ENCODE measurements around the gene TNFAIP8L2.
"Not testable (repeated sequence)": the region's sequence is repeated elsewhere in the genome, so short reads cannot be mapped to it uniquely, and the experiment has no call there.

TNFAIP8L2 gene

DNA sequence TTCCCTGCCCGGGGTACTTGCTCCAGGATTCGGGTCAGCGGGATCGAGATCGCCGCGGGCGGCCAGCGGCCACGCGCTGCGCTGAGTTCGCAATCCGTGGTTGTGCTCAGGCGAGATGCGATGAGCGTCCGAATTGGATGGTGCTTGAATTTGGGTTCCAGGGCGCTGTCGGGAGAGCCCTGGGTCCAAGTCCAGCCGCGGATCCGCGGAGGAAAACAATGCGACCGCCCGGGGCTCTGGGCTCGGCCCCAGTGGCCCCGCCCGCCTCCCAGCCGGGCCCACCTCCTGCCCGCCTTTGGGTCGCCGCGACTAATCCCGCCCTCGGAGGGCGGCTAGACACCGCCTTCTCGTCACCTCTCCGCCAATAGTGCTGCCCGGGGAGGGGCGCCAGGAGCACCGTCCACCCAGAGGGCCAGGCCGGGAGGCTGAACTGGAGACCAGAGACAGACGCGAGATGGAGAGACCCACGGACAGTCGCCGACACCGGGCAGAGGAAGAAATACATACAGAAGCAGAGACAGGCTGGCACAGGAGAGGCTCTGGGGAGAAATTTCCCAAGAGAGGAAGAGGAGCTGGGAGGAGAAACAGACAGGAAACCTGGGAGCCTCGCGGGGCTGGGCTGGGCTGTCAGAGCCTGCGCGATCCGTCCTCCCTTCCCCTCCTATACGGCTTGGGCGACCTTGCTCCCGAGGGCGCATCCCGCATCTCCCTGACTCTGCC is 9.9 kb upstream of the TNFAIP8L2 start, which contains the start of gene SEMA6C:
Gene SEMA6C, minus strand, starts transcription at position 220 of the 720 bp plus-strand sequence. CDS start 4,010 bp downstream, outside the sequence.
- DNase-seq: peak; percentile 98

- DNase-seq: no peak
These were observed 9.3 kb upstream of the TNFAIP8L2 start for GRCh38 chr1:151147132-151147503.

GRCh38 chr1:151147665-151148064 is 8.8 kb upstream of the TNFAIP8L2 start:
- no peak for DNase-seq

DNA sequence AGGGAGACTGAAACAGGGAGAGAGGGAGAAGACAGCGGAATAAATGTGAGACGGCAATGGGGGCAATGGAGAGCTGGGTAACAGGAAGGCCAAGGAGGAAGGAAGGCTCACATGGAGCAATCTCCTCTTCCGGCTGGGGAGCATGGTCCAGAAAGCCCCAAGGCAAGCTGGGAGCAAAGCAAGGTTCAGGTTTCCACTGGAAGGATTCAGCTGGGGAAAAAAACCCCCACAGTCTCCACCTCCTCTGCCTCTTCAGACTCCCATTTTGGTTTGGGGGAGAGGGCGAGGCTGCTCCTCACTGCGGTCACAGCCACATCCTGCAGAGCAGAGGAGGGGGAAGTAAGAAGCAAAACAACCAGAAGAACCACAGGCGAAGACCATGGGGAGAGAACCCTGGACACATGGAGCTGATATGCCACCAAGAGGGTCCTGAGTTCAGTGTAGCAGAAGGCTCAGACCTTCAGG is 650 bp downstream of the TNFAIP8L2 start:
- no peak for DNase-seq

GRCh38 chr1:151158326-151158725 is 1.9 kb downstream of the TNFAIP8L2 start:
- no peak for DNase-seq

DNA sequence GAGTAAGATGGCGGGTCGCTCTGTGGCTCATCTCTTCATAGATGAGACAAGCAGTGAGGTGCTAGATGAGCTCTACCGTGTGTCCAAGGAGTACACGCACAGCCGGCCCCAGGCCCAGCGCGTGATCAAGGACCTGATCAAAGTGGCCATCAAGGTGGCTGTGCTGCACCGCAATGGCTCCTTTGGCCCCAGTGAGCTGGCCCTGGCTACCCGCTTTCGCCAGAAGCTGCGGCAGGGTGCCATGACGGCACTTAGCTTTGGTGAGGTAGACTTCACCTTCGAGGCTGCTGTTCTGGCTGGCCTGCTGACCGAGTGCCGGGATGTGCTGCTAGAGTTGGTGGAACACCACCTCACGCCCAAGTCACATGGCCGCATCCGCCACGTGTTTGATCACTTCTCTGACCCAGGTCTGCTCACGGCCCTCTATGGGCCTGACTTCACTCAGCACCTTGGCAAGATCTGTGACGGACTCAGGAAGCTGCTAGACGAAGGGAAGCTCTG is 2.4 kb downstream of the TNFAIP8L2 start:
- no peak for DNase-seq

GRCh38 chr1:151159373-151159772 is 2.9 kb downstream of the TNFAIP8L2 start:
- no peak for DNase-seq

DNA sequence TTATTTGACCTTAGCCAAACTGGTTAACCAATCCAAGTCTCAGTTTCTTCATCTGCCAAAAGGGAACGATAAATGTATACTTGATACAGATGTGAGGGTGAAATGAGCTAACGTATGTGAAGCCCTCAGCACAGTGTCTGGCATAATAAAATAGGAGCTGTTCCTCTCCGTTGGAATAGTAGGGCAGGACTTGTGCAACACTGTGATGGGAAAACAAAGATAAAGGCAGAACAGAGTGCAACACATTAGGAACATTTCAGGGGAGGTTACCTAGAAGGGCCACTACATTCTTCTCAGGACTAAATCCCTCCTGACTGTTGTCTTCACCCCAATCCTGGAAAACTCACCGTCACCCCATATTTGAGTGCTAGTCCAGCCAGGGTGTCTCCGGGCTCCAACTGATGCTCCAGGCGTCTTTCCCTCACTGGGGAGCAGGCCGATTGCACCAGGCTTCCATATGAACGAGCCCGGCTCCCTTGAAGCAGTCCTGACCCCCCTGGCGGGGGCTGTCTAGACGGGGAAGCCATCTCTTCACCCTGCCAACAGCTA is 8.4 kb downstream of the TNFAIP8L2 start:
- DNase-seq: no peak

GRCh38 chr1:151165281-151165737 is 8.9 kb downstream of the TNFAIP8L2 start:
- peak; percentile 31 for DNase-seq

- DNase-seq: peak; percentile 99
These were observed 9.5 kb downstream of the TNFAIP8L2 start, which contains the start of the genes LYSMD1 and SCNM1 for GRCh38 chr1:151165738-151166504. Gene LYSMD1 (minus strand): TSS chr1:151165902. CDS start chr1:151165258, 644 bp downstream. Gene SCNM1 (plus strand): TSS chr1:151166144. CDS start chr1:151166153, 9 bp downstream.

- no peak for DNase-seq
These were observed 10.1 kb downstream of the TNFAIP8L2 start for GRCh38 chr1:151166505-151166956.

- DNase-seq: no peak
These were observed 10.7 kb downstream of the TNFAIP8L2 start for GRCh38 chr1:151167116-151167515.

DNA sequence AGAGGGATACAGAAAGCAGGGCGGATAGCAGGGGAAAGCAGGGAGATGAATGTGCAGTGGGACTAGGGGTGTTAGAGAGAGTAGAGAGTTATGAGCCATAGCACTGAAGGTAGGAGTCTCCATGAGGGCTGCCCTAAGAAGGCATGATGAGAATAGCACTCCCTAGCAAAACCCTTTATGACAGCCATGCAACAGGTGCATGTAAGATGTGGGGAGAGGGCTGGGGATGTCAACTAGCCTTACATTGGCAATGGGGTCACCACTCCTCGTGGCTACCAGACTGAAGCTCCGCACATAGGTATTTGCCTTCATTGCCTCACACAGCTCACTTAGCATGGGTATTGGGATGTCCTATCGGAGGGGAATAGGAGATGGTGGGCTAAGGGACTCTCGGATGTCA is 14.7 kb downstream of the TNFAIP8L2 start:
- DNase-seq: no peak

GRCh38 chr1:151175041-151175741 is 18.7 kb downstream of the TNFAIP8L2 start:
- no peak for DNase-seq

DNA sequence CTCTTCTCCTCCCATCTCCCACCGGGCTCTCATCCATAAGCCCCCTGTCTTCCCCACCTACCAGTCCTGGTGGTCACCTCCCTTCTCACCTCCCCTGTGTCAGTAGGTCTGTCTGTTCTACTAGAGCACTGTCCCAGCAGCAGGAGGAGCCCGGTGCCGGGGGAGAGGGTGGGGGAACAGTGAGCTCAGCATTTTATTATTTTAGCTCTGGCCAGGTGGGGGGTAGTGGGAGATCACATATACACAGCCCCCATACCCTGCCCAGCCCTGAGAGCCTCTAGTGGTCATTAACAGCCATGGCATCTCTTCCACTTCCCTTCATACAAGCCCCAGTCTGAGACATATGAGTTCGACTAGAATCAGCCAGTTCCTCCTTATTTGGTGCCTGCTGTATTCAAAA is 19.4 kb downstream of the TNFAIP8L2 start, which contains the start of gene TMOD4:
Gene TMOD4, minus strand, starts transcription at position 119 of the 400 bp plus-strand sequence. CDS start 1,106 bp downstream, outside the sequence.
- no peak for DNase-seq

DNA sequence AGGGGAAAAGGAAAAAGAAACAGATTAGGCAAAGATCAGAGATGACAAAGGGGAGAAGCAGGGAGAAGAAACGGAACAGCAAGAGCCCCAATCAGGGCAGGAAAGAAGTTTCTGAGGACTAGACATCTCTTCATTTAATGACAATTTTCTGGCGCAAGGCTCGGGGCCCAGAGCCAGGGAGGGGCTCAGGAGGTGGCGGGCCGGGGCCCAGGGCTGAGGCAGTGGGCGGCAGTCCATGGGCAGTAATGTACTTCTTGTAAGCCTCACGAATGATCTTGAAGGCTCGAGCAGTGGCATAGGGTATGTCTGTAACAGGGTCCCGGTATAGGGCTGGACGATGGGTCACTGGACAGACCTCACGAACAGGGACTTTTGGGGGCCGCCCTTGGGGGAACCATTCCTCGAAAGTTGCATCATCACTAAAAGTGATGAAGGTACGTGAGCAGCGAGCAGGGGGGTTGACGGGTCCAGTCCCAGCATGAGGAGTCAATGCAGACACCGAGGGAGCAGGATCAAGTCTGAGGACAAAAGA is 20.1 kb downstream of the TNFAIP8L2 start:
- no peak for DNase-seq

DNA sequence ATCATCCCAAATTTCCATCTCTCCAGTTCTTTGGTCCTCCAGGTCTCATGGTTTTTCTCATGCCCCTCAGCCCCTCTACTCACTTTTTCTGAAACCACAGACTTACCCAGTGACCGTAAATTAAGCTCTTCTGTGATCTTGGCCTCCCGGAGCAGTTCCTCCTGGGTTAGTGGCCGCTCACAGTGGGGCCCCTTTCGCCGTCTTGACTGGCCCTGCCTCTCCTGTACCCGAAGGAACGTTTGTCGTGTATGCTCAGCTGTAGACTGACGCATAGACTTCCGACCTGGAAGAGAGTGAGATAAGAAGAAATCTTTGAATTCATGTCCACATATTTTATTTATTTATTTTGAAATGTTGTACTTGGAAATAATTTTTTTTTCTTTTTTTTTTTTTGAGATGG is 27.8 kb downstream of the TNFAIP8L2 start:
- DNase-seq: no peak

GRCh38 chr1:151187205-151187604 is 30.8 kb downstream of the TNFAIP8L2 start:
- DNase-seq: no peak

DNA sequence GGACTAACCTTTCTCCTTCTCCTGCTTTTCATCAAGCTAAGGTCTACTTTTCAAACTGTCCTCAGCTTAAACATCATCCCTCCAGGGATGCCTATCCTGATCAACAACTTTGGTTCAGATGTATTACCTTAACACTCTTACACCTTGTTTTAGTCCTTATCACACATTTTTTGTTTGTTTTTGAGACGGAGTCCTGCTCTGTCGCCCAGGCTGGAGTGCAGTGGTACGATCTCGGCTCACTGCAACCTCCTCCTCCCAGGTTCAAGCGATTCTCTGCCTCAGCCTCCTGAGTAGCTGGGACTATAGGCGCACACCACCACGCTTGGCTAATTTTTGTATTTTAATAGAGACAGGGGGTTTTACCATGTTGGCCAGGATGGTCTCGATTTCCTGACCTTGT is 32.2 kb downstream of the TNFAIP8L2 start:
- DNase-seq: not testable (repeated sequence)

GRCh38 chr1:151189637-151190445 is 33.4 kb downstream of the TNFAIP8L2 start, which contains the start of gene VPS72:
Gene VPS72 (minus strand): TSS chr1:151190197. CDS start chr1:151190121, 76 bp downstream.
- peak; percentile 99 for DNase-seq

- DNase-seq: no peak
These were observed 35.6 kb downstream of the TNFAIP8L2 start for GRCh38 chr1:151192047-151192446.

All from SHP77 treated with DMSO at 0.1 percent for 48 hours (cell line).